Measurements from ENCODE around the gene CDK11A. TPM values are rescaled to one million over a fixed set of nuclear protein-coding genes. Genes with fewer than 3 reads are reported as not detected.
A peak's percentile ranks its signal among the peaks of the same experiment; 100 is the strongest.
"Not testable (repeated sequence)": the region's sequence is repeated elsewhere in the genome, so short reads cannot be mapped to it uniquely, and the experiment has no call there.

Gene CDK11A
- total and polyA plus RNA-seq, 5 donors from 2014 or later = 10.2 to 212 (median 15.6) TPM

DNA sequence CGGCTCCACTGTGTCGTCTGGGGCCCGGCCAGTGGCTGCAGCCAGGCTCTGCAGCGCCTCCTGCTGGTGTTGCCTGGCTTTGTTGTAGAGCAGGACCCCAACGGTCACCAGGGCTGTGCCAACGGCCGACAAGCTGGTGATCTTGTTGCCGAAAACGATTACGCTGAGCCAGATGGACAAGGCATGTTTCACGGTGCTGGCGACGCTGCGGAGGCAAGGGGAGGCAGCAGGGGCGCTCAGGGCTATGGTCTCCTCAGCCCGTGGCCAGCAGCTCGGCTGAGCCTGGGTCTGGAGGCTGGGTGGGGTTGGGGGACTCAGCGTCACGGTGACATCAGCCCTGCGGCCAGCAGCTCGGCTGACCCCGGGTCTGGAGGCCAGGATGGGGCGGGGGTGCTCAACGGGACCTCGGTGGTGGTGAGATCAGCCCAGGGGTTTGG is 58.3 kb downstream of the CDK11A start:
- H3K36me3 Mint-ChIP-seq = peaks cover 4% of the 10 kb centered on the region
- no peak overlapping the region for H3K27ac ChIP-seq (ENCODE audit: insufficient read depth, low read length, poor library complexity, severe bottlenecking)
- ATAC-seq (ENCODE audit: low read depth in 2 of 2) = no peak
- no peaks in the 10 kb centered on the region for H3K9me3 ChIP-seq (ENCODE audit: control insufficient read depth in 2 of 2, low read length in 2 of 2)
- H3K4me1 Mint-ChIP-seq = peaks cover 0 to 7% (median 2%) of the 10 kb centered on the region in 4 donors
- H3K4me3 ChIP-seq (ENCODE audit: low read depth, low read length) = no peak overlapping the region
- H3K9me3 Mint-ChIP-seq = no peaks in the 10 kb centered on the region
- peak overlapping the region in 1 of 3 donors; percentile 25 for H3K27ac Mint-ChIP-seq
- no peaks in the 10 kb centered on the region for H3K27me3 ChIP-seq (ENCODE audit: control insufficient read depth, insufficient read depth, low read length)
- peaks cover 27% of the 10 kb centered on the region for H3K36me3 ChIP-seq (ENCODE audit: control insufficient read depth, insufficient read depth, low read length)
- no peak overlapping the region for H3K4me3 Mint-ChIP-seq
- no peaks in the 10 kb centered on the region for H3K4me1 ChIP-seq (ENCODE audit: control insufficient read depth, insufficient read depth, low read length, poor library complexity, severe bottlenecking)
- DNase-seq = peak in 1 of 3 donors; percentile 19
- H3K27me3 Mint-ChIP-seq = no peaks in the 10 kb centered on the region

DNA sequence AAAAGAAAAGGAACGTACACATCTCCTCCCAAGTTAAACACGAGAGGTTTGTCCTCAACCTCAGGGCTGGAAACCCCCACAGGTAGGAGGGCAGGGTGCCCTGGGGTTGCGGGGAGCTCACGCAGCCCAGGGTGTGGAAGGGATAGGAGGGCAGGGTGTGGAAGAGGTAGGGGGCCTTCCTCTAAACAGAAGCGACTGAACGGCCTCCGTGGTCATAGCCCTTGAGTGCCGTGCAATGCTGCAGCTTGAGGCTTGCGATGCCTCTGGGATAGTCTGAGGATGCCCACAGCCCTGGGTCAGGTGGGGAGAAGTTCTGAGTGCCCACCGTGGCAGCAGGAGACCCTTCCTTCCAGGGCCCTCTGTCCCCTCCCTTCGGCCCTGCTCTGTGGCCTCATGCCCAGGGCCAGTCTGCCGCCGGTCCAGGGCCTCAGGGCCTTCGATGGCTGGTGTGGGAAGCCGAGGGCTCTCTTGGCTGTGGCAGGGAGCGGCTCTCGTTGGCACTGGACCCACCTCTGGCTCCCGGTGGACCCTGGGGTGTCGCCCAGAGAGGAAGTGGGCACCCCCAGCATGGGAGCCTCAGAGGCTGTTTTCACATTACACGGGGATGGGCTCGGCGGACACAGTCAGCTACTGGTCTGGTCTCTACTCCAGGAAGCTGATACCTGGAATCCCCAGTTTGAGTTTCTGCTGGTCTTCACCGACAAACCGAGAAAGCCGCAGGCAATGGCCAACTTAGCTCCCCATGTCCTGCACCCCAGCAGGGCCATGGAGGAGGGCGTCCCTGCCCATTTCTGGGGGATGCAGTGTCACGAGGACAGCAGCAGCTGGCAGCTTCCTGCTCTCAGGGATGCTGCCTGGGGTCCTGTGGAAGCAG is 59.0 kb downstream of the CDK11A start:
- Mint-ChIP-seq H3K9me3 (no peaks in the 10 kb centered on the region), H3K4me1 (peaks cover 0 to 7% (median 2%) of the 10 kb centered on the region in 4 donors), H3K27me3 (no peaks in the 10 kb centered on the region), H3K27ac (peak overlapping the region in 1 of 3 donors; percentile 38), H3K36me3 (peaks cover 4% of the 10 kb centered on the region), H3K4me3 (no peak overlapping the region)
- Histone ChIP-seq H3K9me3 (ENCODE audit: control insufficient read depth in 2 of 2, low read length in 2 of 2) (no peaks in the 10 kb centered on the region), H3K4me1 (ENCODE audit: control insufficient read depth, insufficient read depth, low read length, poor library complexity, severe bottlenecking) (no peaks in the 10 kb centered on the region), H3K36me3 (ENCODE audit: control insufficient read depth, insufficient read depth, low read length) (peaks cover 27% of the 10 kb centered on the region), H3K4me3 (ENCODE audit: low read depth, low read length) (no peak overlapping the region), H3K27ac (ENCODE audit: insufficient read depth, low read length, poor library complexity, severe bottlenecking) (no peak overlapping the region), H3K27me3 (ENCODE audit: control insufficient read depth, insufficient read depth, low read length) (no peaks in the 10 kb centered on the region)
- DNase-seq (no peak), ATAC-seq (ENCODE audit: low read depth in 2 of 2) (no peak)

DNA sequence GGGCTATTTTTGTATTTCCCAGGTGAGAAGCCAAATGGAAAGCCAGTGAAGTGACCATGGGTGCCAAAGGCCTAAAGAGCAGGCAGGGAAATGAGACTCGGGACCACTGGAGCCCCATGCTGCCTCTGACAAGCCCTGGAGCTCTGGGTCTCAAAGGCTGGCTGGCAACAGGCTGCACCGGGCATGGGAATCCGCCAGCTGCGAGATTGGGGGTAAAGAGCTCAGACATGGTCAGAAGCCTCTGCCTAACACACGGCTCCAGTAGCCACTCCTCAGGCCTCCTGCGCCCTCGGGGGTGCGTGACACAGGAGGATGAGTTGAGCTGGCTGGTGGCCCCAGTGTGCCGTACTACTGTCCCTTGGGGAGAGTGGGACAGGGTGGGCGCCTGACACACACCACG is 59.8 kb downstream of the CDK11A start:
- DNase-seq = not testable (repeated sequence)

DNA sequence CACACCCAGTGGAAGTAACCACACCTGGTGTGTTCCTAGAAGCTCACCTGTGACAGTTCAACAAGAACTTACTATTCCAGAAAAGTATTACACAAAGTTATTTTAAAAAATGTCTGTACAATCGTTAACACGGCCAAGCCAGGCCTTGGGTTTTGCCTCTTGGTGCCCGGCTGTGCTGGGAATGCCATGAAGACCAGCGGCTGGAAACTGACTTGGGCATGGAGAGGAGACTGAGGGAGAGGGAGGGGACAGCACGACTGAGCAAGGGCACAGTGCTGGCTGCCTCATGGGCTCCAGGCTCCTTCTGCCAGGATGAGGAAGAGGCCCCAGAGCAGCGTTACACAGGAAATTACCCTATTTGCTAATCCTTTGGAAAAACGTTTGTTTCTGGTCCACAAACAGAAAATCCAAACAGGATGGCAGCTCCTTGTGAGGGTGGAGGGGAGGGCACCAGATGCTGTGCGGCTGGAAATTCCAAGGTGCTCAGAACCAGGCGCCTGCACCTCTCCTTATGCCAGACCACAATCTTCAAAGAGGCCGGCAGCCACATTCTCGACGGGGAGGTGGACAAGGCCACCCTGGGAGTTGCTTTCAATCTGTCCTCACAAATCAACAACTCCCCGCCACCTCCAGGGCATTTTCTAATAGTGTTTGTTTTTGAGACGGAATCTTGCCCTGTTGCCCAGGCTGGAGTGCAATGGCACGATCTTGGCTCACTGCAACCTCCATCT is 61.2 kb downstream of the CDK11A start:
- ATAC-seq (ENCODE audit: low read depth in 2 of 2); H3K4me3 ChIP-seq (ENCODE audit: low read depth, low read length); H3K9me3 Mint-ChIP-seq; H3K4me1 ChIP-seq (ENCODE audit: control insufficient read depth, insufficient read depth, low read length, poor library complexity, severe bottlenecking); H3K27me3 ChIP-seq (ENCODE audit: control insufficient read depth, insufficient read depth, low read length); H3K27ac ChIP-seq (ENCODE audit: insufficient read depth, low read length, poor library complexity, severe bottlenecking); H3K4me3 Mint-ChIP-seq; H3K9me3 ChIP-seq (ENCODE audit: control insufficient read depth in 2 of 2, low read length in 2 of 2); H3K36me3 Mint-ChIP-seq; H3K27me3 Mint-ChIP-seq: not testable (repeated sequence)
- H3K36me3 ChIP-seq (ENCODE audit: control insufficient read depth, insufficient read depth, low read length) = peaks cover 18% of the 10 kb centered on the region
- peak overlapping the region in 1 of 3 donors; percentile 44 for H3K27ac Mint-ChIP-seq
- peaks cover 3 to 14% (median 8%) of the 10 kb centered on the region in 4 donors for H3K4me1 Mint-ChIP-seq
- DNase-seq = peak in 1 of 3 donors; percentile 36

More for the DNA sequence above, 59.8 kb downstream of the CDK11A start:
- H3K4me1 Mint-ChIP-seq; H3K36me3 Mint-ChIP-seq; H3K27ac ChIP-seq (ENCODE audit: insufficient read depth, low read length, poor library complexity, severe bottlenecking); H3K27ac Mint-ChIP-seq; H3K4me3 Mint-ChIP-seq; ATAC-seq (ENCODE audit: low read depth in 2 of 2); H3K4me3 ChIP-seq (ENCODE audit: low read depth, low read length); H3K9me3 ChIP-seq (ENCODE audit: control insufficient read depth in 2 of 2, low read length in 2 of 2); H3K4me1 ChIP-seq (ENCODE audit: control insufficient read depth, insufficient read depth, low read length, poor library complexity, severe bottlenecking); H3K9me3 Mint-ChIP-seq; H3K27me3 ChIP-seq (ENCODE audit: control insufficient read depth, insufficient read depth, low read length); H3K27me3 Mint-ChIP-seq: not testable (repeated sequence)
- peaks cover 21% of the 10 kb centered on the region for H3K36me3 ChIP-seq (ENCODE audit: control insufficient read depth, insufficient read depth, low read length)

DNA sequence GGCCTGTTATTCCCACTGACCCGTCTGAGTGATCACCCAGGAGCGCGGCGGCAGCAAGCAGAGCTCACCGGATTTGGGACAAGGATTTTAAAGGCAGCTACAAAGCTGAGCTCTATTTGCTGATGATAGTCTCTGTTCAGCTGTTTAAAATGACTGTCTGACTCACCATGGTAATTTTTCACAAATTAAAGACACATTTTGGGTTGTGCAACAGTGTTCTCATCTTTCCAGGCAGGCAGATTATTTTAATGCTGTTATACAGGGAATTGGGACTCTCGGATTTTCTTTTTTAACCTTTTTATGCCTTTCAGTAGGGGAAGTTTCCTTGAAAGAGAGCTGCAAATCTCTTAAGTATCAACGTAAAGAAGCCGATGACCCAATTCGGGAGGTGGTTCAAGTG is 61.8 kb downstream of the CDK11A start:
- not testable (repeated sequence) for H3K27me3 Mint-ChIP-seq; H3K4me1 ChIP-seq (ENCODE audit: control insufficient read depth, insufficient read depth, low read length, poor library complexity, severe bottlenecking); H3K4me3 Mint-ChIP-seq; H3K27me3 ChIP-seq (ENCODE audit: control insufficient read depth, insufficient read depth, low read length); H3K4me3 ChIP-seq (ENCODE audit: low read depth, low read length); H3K36me3 Mint-ChIP-seq; H3K9me3 Mint-ChIP-seq; ATAC-seq (ENCODE audit: low read depth in 2 of 2); DNase-seq; H3K9me3 ChIP-seq (ENCODE audit: control insufficient read depth in 2 of 2, low read length in 2 of 2); H3K27ac ChIP-seq (ENCODE audit: insufficient read depth, low read length, poor library complexity, severe bottlenecking)
- peaks cover 15% of the 10 kb centered on the region for H3K36me3 ChIP-seq (ENCODE audit: control insufficient read depth, insufficient read depth, low read length)
- H3K4me1 Mint-ChIP-seq = peaks cover under 1 to 13% (median 8%) of the 10 kb centered on the region in 4 donors
- peak overlapping the region in 1 of 3 donors; percentile 44 for H3K27ac Mint-ChIP-seq

DNA sequence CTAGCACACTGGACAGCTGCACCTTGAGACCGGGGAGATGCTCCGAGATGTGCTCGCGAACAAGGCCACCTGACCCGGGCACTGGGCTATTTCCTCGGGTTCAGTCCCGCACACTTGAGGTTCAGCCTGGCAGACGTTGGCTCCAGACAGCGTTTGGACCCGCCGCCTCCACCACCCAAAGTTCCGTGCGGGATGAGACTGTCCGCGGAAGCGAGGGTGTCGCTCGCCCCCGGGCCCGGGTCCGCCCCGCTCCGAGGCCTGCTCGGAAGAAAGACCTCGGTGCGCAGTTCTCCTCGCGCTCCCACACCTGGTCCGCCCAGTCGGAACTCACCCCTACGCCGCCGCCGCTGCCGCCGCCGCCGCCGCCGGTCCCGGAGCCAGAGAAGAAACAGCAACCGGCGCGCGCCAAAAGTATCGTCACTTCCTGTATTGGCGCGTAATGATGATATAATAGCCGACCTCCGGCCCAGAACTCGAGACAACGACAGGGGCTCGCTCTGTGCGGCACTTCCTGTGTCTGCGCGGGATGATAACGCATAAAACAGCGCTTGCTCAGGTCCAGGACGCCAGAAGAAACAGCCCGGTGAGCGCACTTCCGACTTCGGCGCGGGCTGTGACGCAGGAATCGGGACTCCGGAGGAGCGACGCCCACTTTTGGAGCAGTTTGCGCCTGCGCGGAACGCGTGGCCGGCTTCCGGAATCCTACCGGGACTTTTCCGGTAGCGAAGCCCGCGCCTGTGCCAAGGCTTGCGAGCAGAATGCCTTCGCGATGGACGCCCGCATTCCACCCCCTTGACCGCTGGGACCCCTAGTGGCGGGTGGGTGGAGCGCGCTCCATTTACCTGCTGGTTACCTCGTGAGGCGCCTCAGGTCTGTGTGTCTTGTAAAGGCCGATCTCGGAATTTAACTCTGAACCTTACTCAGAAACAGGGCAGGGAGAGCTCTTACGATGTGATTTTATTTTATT is 65.3 kb downstream of the CDK11A start, which contains the start of gene CDK11B:
Gene CDK11B, minus strand, starts transcription at position 422 of the 967 bp plus-strand sequence. CDS start 1,519 bp downstream, outside the sequence.
- DNase-seq = peak; percentile 97 to 98 (median 97)
- not testable (repeated sequence) for H3K36me3 ChIP-seq (ENCODE audit: control insufficient read depth, insufficient read depth, low read length); H3K36me3 Mint-ChIP-seq; H3K27me3 ChIP-seq (ENCODE audit: control insufficient read depth, insufficient read depth, low read length); H3K9me3 ChIP-seq (ENCODE audit: control insufficient read depth in 2 of 2, low read length in 2 of 2); H3K9me3 Mint-ChIP-seq; H3K4me1 ChIP-seq (ENCODE audit: control insufficient read depth, insufficient read depth, low read length, poor library complexity, severe bottlenecking); H3K27me3 Mint-ChIP-seq
- ATAC-seq (ENCODE audit: low read depth in 2 of 2) = peak; percentile 97
- peaks cover 2 to 15% (median 8%) of the 10 kb centered on the region in 4 donors for H3K4me1 Mint-ChIP-seq
- peak within 1 kb of the TSS; percentile 99 to 100 (median 99) for H3K27ac Mint-ChIP-seq
- Histone ChIP-seq H3K4me3 (ENCODE audit: low read depth, low read length) (peak within 1 kb of the TSS; percentile 69), H3K27ac (ENCODE audit: insufficient read depth, low read length, poor library complexity, severe bottlenecking) (peak within 1 kb of the TSS; percentile 91)
- peak within 1 kb of the TSS; percentile 95 to 97 (median 97) for H3K4me3 Mint-ChIP-seq

All from CD4-positive, CD25-positive, alpha-beta regulatory T cell (primary cell).